GM19238 (cell line): ENCODE data around the gene AMPH.

Source experiments
- DNase-seq: peaks from one replicate; pipeline ENCODE4 v3.0.0; 2011; ENCODE audit warnings: low spot score; ENCODE audit not compliant: insufficient read length

AMPH gene

DNA sequence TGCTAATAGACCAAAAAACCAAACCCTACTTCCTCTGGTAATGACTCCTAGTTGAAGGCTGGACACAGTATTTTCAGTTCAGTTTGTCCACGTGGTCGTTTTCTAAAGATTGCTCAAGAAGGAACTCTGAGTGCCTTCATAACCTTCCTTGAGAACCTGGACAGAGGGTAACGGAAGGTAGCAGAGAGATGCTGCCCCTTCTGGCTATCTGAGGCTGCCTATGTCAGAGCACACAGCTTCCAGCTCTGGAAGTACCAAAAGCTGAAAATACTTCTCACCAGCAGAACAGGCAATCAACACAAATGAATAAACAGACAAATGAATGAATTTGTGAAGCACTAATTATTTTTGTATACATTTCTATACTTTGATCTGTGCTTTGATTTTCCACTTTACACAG lies 85.2 kb downstream of the AMPH start:
- no peak for DNase-seq

DNA sequence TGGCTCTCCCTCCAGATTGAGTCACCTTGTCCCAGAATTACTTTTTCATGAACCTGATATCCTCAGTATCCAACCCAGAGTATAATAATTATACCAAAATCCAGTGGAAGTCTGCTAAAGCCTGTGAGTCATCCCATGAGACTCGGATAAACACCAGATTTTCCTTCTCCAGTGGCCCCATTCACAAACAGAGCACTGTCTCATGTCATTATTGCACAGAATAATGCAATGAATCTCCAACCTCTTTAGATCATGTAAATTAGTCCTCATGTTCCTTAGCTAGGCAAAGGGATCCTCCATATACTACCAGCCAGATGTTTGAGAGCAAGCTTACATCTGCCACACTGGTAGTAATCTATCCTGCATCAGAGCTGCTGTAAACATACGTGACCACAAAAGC lies 89.0 kb downstream of the AMPH start:
- no peak for DNase-seq

DNA sequence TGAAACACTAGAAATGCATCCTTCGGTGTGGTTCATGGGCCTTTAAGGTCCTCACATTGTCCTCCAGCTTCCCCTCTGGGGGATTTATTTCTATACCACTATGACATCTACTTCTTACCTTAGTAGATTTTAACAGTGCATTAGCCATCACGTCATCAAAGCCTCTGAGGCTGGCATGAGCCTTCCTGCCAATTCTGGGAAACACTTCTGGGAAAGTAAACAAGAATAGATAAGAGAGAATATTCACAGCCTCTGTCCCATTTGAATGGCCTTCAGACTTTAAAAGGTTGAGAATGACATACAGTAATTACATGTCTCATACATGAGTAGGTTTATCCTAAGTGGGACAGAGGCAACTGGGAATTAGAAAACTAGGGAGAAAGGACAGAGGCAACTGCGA lies 89.7 kb downstream of the AMPH start:
- no peak for DNase-seq

DNA sequence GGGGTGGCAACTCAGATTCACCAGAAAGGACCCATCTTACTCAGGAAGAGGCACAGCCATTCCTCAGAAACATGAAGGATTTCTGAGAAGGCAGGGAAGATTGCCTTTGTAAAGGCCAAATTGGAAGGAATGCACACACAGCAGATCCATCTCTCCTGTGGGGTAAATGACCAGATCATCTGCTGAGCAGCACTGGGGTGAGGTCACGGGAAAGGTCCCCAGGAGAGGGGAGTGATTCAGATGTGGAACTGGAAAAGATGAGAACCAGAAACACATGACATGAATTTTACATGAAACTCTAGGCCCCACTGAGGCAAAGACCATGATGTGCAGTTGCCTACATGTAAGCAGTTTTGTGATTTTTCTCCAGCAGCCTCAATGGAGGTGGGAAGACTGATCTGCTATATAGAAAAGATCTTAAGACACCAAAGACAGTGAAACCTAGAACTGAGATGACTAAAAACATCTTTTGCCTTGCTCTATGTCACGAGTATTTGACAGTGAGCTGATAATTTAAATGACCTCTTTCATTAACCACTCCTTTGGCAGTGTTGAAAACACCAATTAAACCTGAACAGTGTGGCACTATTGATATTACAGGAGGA lies 91.6 kb downstream of the AMPH start:
- DNase-seq = no peak

DNA sequence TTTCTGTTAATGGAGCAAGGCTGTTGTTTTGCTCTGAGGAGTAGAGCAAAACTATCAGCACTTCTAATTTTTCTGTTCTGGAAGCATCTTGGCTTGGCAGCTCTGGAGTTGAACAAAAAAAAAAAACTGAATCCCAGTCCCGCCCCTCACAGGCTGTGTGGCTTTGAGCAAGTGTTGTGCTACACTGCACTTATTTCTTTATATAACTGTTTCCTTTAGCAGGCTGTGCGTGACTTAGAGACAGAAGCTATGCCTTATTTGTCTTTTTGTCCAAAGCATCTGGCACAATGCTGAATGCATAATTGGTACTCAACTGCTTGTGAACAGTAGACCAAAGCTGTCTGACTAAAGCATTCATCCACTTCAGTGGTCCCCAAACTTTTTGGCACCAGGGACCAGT lies 96.1 kb downstream of the AMPH start:
- no peak for DNase-seq

DNA sequence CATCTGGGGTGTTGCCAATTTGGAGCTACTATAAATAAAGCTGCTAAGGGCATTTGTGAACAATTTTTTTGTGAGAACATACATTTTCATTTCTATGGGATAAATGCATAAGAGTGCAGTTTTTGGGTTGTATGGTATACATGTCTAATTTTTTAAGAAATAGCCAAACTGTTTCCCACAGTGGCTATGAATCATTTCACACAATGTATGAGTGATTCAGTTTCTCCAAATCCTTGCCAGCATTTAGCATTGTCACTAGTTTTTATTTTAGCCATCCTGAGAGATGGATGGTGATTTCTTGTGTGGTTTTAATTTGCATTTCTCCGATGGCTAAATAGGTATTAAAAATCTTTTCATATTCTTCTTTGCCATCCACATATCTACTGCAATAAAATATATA lies 105.3 kb downstream of the AMPH start:
- no peak for DNase-seq

DNA sequence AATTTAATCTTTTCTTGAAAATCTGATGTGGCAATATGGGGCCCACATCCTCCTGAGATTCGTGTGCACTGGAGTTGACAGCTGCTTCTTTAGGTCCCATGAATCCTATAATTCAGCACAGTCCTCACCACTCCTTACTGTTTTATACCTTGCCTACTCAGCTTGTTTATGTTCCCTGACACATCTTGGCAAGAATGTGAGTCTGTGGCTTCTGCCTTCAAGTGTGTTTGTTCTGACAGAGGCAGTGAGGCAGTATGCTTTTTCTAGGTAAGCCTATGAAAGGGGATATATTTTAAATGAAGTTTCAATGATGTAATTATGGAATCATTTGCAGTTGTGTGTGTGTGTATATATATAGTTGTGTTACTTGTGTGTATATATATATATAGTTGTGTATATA lies 106.4 kb downstream of the AMPH start:
- DNase-seq = no peak

DNA sequence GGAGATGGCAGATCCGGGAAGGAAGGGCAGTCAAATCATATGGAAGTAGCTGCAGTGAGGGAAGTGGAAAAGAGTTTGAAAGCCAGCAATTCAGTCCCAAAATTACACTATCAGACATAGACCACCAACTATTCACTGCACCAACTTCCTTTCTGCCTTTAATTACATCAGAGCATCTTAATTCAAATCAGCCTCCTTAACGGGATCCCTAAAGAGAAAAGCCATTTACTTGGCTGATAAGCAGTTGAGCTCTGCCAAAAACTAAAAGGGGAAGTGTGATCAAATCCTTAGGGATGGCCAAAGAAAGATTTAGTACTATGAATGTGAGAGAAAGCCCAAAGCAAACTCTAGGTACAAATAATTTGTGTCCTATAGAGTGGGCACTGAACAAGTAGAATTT lies 110.4 kb downstream of the AMPH start:
- no peak for DNase-seq

DNA sequence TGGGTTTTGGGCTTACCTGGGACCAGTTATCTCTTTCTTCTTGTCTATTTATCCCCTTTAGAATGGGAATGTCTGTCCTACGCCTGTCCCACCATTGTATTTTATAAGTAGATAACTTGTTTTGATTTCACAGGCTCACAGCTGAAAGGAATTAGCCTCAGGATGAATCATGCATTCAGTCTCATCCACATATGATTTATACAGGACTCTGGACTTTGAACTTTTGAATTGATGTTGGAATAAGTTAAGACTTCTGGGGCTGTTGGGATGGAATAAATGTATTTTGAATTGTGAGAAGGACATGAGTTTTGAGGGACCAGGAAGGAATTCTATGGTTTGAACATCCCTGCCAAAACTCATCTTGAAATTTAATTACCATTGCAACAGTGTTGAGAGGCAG lies 112.6 kb downstream of the AMPH start:
- DNase-seq = no peak

DNA sequence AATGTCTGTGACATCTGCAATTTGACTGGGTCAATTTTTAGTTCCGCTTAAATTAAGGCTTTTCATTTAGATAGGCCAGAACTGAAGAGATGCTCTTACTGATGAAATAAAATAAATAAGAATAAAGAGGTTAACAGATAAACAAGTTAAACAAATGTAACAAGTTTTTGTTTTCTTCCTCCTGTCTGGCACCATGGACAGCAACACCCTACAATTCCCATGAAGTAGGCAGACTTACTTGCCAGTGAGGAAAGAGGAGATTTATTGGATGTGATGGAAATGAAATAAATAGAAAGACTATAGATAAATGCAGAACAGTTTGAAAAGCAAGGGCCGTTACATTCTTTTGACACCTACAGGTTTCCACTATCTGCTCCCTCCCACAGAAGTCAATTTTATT lies 118.5 kb downstream of the AMPH start:
- DNase-seq = no peak

DNA sequence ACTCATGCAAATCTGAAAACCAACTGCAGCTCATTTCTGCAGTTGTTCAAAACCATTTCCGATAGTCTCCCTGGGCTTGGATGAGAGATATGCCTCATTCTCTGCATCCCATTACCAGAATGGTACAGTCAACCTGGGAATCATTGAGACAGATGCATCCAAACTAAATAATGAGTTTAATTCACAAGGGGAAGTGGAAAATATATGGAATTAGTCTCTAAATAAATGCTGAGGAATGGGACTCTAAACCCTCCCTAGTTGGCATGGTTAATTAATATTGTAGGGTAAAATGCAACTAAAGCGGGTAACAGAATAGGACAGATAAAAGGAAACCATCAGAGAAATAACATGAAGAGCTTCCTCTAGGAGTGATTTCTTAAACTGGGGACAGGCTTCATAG lies 118.9 kb downstream of the AMPH start:
- DNase-seq = no peak

DNA sequence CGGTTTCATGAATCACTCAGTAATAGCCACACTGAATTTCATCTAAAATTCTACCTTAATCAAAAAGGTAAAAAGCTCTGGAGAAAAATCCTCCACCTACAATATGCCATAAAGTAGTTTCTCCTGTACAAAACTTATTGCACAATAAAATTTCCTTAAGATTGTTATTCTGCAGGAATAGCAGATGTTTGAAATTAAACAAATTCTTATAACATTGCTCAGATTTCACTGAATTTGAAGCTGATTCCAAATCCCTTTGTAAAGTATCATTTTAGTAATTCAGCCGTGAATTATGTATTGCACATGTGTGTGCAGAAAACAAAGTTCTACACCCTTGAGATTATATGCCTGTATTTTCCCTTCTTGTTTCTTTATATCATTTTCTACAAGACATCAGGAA lies 123.8 kb downstream of the AMPH start:
- DNase-seq = no peak

DNA sequence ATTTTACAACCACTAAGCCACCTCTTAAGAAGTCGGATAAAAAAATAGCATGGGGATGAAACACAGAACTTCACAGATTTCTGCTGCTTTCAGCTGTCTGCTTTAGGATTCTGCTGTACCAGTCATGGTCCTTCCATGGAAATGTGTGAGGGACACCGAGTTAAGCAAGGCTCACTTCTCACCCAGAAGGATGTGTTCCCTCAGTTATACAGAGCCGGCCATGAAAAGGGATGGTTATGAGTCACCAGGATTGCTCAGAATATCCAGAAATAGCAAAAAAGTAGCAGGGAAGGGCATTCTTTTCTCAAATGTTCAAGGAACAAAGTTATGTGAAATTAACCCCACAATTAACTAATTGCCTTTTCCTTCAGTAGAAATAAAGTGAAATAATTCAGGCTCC lies 124.4 kb downstream of the AMPH start:
- no peak for DNase-seq

DNA sequence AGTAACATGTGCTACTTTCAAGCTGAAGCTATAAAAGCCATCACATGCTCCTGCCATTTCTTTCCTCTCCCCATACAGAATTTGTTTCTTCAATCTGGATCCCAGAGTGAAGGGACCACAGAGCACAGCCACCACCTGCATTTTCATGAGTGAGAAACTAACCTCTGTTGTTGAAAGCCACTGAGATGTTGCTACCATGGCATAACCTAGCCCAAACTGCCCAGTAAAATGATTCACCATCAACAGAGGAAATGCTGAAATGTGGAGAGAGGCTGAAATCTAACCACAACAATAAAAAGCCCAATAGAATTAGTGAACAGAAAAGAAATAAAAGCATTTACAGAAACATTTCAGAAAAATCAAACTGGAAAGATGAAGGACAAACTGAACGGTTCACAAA lies 125.2 kb downstream of the AMPH start:
- no peak for DNase-seq

DNA sequence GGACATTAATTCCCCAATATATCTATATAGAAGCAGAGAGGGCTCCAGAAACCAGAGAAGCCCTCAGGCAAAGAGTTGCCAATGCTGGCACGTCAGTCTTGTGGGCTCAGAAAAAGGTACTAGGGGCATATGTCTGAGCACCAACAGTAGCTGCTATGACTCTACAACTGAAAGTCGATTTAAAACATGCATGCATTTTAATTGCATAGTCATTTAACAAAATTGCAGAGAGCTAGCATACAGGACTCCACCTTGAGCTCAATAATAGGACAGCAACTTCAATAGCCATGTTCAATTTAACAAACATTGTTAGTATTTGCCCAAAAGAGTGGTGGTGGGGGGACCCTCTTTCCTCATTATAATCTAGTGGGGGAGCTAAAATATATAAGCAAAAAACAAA lies 126.5 kb downstream of the AMPH start:
- DNase-seq = no peak

DNA sequence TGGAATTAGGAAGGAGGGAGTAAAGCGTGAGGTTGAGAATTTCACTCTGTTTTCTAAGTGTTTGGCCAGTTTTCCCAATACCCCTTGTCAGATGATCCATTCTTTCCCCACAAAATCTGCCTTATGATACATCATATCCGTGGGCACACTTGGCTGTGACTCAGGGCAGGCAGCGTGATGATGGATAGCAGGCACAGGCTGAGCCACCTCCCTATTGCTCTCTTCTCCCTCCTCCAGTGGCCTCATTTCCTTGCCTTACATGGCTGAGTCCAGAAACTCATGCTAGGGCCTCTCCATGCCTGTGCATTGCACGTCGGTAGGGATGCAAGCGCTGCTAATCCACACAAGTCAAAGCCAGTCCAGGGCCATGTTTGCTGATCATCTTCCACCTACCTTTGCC lies 128.3 kb downstream of the AMPH start:
- no peak for DNase-seq

DNA sequence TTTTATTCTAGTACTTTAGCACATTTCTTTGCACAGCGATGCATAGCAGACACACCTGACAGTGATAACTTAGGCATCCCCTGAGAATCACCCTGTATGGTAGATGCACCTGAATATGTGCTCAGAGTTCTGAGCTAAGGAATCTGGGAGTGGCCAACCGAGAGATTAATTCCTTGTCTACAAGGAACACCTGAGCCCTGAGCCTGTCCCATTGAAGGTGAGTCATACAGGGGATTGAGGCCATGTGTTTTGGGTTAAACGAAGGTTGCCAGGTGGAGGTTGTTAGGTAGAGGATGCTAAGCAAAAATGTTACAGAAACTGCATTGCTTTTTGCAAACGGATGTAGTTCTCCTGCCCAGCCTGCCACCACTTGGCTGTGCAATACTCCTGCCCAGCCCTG lies 128.9 kb downstream of the AMPH start:
- DNase-seq = no peak

DNA sequence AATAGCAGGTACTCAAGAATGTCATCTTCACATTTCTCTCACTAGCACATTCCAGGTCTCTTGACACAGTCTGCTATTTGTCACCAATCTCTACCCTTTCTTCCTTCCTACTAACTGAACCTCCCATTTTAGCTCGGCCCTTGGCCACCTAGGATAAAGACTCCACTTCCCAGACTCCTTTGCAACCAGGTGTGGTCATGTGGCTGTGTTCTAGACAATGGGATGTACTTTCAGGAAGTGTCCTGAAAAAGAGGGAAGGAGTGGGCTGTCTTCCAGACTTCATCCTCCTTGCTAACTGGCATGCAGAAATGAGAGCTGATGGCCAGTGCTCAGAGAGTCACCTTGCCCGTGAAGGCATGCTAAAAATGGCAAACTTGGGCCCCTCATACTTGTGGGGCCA lies 139.2 kb downstream of the AMPH start:
- no peak for DNase-seq

DNA sequence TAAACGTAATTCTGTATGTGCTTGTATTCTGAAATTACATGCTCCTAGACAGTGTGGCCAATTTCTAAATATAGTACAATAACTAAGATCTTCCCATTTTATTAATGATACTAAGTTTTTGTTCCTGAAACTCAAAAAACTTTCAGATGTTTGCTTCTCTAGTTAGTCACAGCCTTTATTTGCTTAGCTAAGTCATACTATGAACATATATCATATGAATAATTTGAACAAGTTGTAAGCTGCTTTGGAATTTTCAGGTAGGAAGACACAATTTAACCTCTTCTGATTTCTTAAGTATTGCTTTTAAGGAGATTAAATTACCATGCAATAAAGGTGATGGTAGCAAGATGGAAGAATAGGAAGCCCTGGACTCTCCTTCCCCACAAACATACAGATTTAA lies 148.7 kb downstream of the AMPH start:
- DNase-seq = no peak

DNA sequence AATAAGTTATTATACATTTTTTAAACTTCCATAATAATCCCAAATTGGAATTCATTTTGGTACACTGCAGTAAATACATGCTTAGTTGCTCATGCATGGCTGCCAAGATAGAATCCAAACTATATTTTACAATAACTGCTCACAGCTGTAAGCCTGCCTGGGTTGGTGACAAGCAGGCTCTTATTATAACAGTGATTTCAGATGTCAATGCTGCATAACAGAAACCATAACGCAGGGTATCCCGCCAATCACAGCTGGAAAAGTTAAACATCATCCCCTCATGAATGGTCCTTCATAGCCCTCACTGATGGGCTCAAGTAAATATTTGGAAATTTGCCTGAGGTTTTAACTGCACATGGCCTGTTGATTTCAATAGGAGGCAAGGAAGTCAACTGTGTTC lies 149.8 kb downstream of the AMPH start:
- DNase-seq = no peak

DNA sequence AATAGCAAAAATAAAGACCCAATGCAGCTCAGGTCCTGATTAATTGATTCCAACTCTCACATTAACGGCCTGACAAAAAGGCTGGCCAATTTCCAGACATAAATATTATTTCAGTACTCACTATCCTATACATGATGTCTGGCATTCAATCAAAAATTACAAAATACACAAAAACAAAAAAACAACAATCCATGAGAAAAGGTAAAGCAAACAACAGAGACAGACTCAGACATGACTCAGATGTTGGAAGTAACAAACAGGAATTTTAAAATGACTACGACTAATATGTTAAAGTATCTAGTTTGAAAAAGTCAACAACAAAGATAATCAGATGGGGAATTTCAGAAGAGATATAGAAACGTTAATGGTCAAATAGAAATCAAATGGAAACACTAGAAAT lies 152.8 kb downstream of the AMPH start:
- no peak for DNase-seq

DNA sequence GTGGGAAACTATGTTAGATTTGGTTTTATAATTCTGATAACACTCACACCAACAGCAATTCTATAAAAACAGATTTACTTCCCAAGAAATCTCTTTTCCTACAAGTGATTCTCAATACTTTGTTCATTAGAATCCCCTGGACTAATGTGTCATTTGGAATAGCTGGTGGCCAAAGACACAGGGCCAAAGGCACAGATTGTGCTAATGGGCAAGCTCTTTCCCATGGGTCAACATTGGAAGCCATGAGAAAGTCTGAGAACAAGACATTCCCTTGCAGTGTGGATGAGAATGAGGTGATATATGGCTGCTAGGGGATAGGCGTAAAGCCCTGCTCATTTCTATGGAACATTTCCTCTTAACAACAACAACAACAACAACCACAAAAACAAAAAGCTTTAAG lies 153.8 kb downstream of the AMPH start:
- no peak for DNase-seq

DNA sequence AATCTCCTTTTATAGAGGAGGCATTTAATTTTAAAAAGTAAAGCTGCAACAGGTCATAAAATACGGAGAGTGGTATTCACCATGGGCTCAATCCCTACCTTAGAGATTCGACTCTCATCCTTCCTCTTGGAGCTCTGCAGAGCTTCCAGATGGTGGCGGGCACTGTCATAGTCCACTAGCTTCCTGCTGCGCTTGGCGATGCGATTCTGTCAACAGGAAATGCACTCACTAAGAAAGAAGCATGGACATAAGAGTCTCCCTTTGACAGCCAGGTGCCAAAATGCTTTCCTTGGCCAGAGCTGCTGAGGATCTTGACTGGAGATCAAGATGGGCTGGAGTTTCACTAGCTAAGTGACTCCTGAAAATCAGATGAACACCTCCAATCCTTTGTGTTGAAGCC lies 154.4 kb downstream of the AMPH start:
- DNase-seq = no peak

DNA sequence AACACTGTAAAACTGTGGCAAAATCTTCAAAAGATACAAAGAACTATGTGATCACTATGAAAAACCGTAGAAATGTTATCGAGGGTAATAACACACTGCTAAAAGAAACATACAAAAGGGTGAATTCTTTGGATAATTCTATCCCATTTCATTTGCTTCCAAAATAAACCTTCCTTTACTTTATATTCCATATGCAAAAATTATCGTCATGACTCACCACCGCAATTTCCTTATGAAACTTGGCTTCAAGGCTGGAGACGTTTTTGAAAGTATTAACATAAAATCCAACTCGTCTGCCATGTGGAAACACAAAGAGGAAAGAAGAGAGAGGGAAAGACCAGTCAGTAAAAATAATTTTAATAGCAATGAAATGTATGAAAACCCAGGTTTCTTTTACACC lies 165.2 kb downstream of the AMPH start:
- DNase-seq = no peak
